IMR-90 (cell line): ENCODE results near the gene POLD3. TPM values are rescaled to one million over a fixed set of nuclear protein-coding genes. Genes with fewer than 3 reads are reported as not detected.

Source experiments
- ATAC-seq: fragments of 200-7000 bp; cut with Tn5 transposase; 2 replicates; pipeline ENCODE4 v1.9.1; 2020; ENCODE audit warnings: low read depth, mild to moderate bottlenecking, moderate library complexity
- BruUV-seq: library from RNA; stranded (reverse); fragments of 400-500 nt; replicated peaks from 2 replicates; lab custom pipeline; 2021; lab: Mats Ljungman, UMichigan
- CTCF ChIA-PET: fragments of 300-600 bp; formaldehyde crosslinking; extraction: SDS; loops from one replicate; lab custom pipeline; 2021; ENCODE audit warnings: antibody characterized with exemption; lab: Yijun Ruan, JAX
- POLR2A ChIA-PET: fragments of 300-600 bp; sonication (Branson Sonifier 250); formaldehyde crosslinking; loops from one replicate; lab custom pipeline; 2022; ENCODE audit warnings: antibody characterized with exemption; ENCODE audit not compliant: unreplicated experiment; lab: Charles Lee
- DNase-seq: peaks from one replicate; pipeline ENCODE4 v3.0.0; 2013
- H2AFZ ChIP-seq: replicated peaks from 2 replicates; pipeline ENCODE3; 2013; ENCODE audit warnings: low read length, mild to moderate bottlenecking; ENCODE audit not compliant: poor library complexity
- H2AK5ac ChIP-seq: 2 replicates; pipeline ENCODE4 v1.6.1; 2013; ENCODE audit warnings: low read depth, low read length, inconsistent platforms
- H2AK9ac ChIP-seq: replicated peaks from 2 replicates; pipeline ENCODE3; 2013; ENCODE audit warnings: mild to moderate bottlenecking, low read depth, low read length, moderate library complexity; ENCODE audit not compliant: poor library complexity
- H2BK120ac ChIP-seq: 2 replicates; pipeline ENCODE4 v1.6.1; 2013; ENCODE audit warnings: low read depth, low read length, inconsistent platforms
- H2BK15ac ChIP-seq: 3 replicates; pipeline ENCODE4 v1.6.1; 2013; ENCODE audit warnings: low read depth, low read length, inconsistent platforms
- H2BK20ac ChIP-seq: 2 replicates; pipeline ENCODE4 v1.6.1; 2013; ENCODE audit warnings: low read depth, mild to moderate bottlenecking, inconsistent platforms, low read length, moderate library complexity
- H2BK5ac ChIP-seq: 2 replicates; pipeline ENCODE4 v1.6.1; 2013; ENCODE audit warnings: mild to moderate bottlenecking, low read depth, low read length, inconsistent platforms; ENCODE audit not compliant: poor library complexity, severe bottlenecking
- H3K14ac ChIP-seq: replicated peaks from 2 replicates; pipeline ENCODE4 v1.6.1; 2013; ENCODE audit warnings: low read depth, low read length, inconsistent platforms
- H3K18ac ChIP-seq: 2 replicates; pipeline ENCODE4 v1.6.1; 2013; ENCODE audit warnings: low read depth, low read length, control low read depth
- H3K23ac ChIP-seq: 2 replicates; pipeline ENCODE4 v1.6.1; 2013; ENCODE audit warnings: low read depth, low read length, inconsistent platforms
- H3K27ac ChIP-seq: 2 replicates; pipeline ENCODE4 v1.5.1; 2013; ENCODE audit warnings: mild to moderate bottlenecking, control low read depth, low read length; ENCODE audit not compliant: insufficient read depth
- H3K27me3 ChIP-seq: 2 replicates; pipeline ENCODE4 v1.6.1; 2013; ENCODE audit warnings: low read length; ENCODE audit not compliant: control insufficient read depth, insufficient read depth
- H3K36me3 ChIP-seq: 2 replicates; pipeline ENCODE4 v1.6.1; 2013; ENCODE audit warnings: low read length, mixed read lengths; ENCODE audit not compliant: control insufficient read depth, insufficient read depth
- H3K4ac ChIP-seq: 2 replicates; pipeline ENCODE4 v1.6.1; 2013; ENCODE audit warnings: low read depth, low read length, inconsistent platforms
- H3K4me1 ChIP-seq: 2 replicates; pipeline ENCODE4 v1.6.1; 2013; ENCODE audit warnings: low read length, mixed read lengths; ENCODE audit not compliant: control insufficient read depth, insufficient read depth
- H3K4me2 ChIP-seq: 2 replicates; pipeline ENCODE4 v1.6.1; 2013; ENCODE audit warnings: low read depth, mild to moderate bottlenecking, control low read depth, low read length, moderate library complexity
- H3K4me3 ChIP-seq: 2 replicates; pipeline ENCODE4 v1.5.1; 2013; ENCODE audit warnings: low read depth, mild to moderate bottlenecking, control low read depth, low read length, moderate library complexity; ENCODE audit not compliant: insufficient read depth
- H3K56ac ChIP-seq: 2 replicates; pipeline ENCODE4 v1.6.1; 2013; ENCODE audit warnings: low read length, inconsistent platforms; ENCODE audit not compliant: insufficient read depth; ENCODE audit errors: extremely low read depth
- H3K79me1 ChIP-seq, 2 experiments: 2 replicates each; pipeline ENCODE4 v1.6.1; 2013; ENCODE audit warnings: low read length in 2 of 2, inconsistent platforms in 1 of 2, low read depth in 1 of 2
- H3K9ac ChIP-seq: 2 replicates; pipeline ENCODE4 v1.6.1; 2013; ENCODE audit warnings: low read depth, low read length, control low read depth
- H3K9me1 ChIP-seq: 2 replicates; pipeline ENCODE4 v1.6.1; 2013; ENCODE audit warnings: low read length, inconsistent platforms; ENCODE audit not compliant: insufficient read depth
- H3K9me3 ChIP-seq: 2 replicates; pipeline ENCODE4 v1.6.1; 2013; ENCODE audit warnings: low read length; ENCODE audit not compliant: control insufficient read depth, insufficient read depth
- H4K20me1 ChIP-seq: 2 replicates; pipeline ENCODE4 v1.6.1; 2013; ENCODE audit warnings: low read length, inconsistent platforms; ENCODE audit not compliant: insufficient read depth
- H4K5ac ChIP-seq: 2 replicates; pipeline ENCODE4 v1.6.1; 2013; ENCODE audit warnings: mild to moderate bottlenecking, low read depth, low read length, control low read depth
- H4K8ac ChIP-seq, 2 experiments: 2 replicates each; pipeline ENCODE4 v1.6.1; 2013; ENCODE audit warnings: low read depth in 2 of 2, low read length in 2 of 2, control low read depth in 1 of 2, inconsistent platforms in 1 of 2
- H4K91ac ChIP-seq: 2 replicates; pipeline ENCODE4 v1.6.1; 2013; ENCODE audit warnings: low read depth, low read length, inconsistent platforms; ENCODE audit not compliant: insufficient read depth
- BHLHE40 ChIP-seq: fragments of 150-350 bp; IDR thresholded peaks from 2 replicates; pipeline ENCODE4 v1.6.1; 2016; ENCODE audit warnings: mild to moderate bottlenecking, low read depth, low read length
- CEBPB ChIP-seq: IDR thresholded peaks from 2 replicates; pipeline ENCODE4 v1.6.1; 2012; ENCODE audit warnings: low read depth, low read length, improper control_type of control experiment
- MAZ ChIP-seq: IDR thresholded peaks from 2 replicates; pipeline ENCODE4 v1.6.1; 2012; ENCODE audit warnings: low read depth, mild to moderate bottlenecking, low read length, improper control_type of control experiment, moderate library complexity, borderline replicate concordance
- NFE2L2 ChIP-seq: fragments of 150-350 bp; IDR thresholded peaks from 2 replicates; pipeline ENCODE4 v1.6.1; 2016; ENCODE audit warnings: low read depth, mild to moderate bottlenecking, low read length
- POLR2A ChIP-seq: IDR thresholded peaks from 2 replicates; pipeline ENCODE4 v1.6.1; 2012; ENCODE audit warnings: mild to moderate bottlenecking, low read depth, low read length
- RAD21 ChIP-seq: IDR thresholded peaks from 2 replicates; pipeline ENCODE4 v1.6.1; 2012; ENCODE audit warnings: low read length, improper control_type of control experiment
- RCOR1 ChIP-seq: IDR thresholded peaks from 2 replicates; pipeline ENCODE4 v1.6.1; 2012; ENCODE audit warnings: mild to moderate bottlenecking, low read length, improper control_type of control experiment; ENCODE audit not compliant: insufficient replicate concordance
- SMC3 ChIP-seq: fragments of 150-350 bp; IDR thresholded peaks from 2 replicates; pipeline ENCODE4 v1.6.1; 2016; ENCODE audit warnings: low read depth, mild to moderate bottlenecking, antibody characterized with exemption, low read length, moderate library complexity
- WGBS, 2 experiments: methylation state at CpG; one replicate each; pipeline versions ENCODE4 v1.1.5 to v1.1.7; 2013; ENCODE audit warnings: missing lambda C conversion rate in 2 of 2; ENCODE audit not compliant: insufficient read length in 1 of 2; ENCODE audit errors: extremely low coverage in 2 of 2; 5-methylcytosine and 5-hydroxymethylcytosine counted together
- dilution Hi-C: fragments of 300-500 bp; cut with HindIII; formaldehyde crosslinking; loops from one replicate; pipeline ENCODE4 v1.14.3; 2018; ENCODE audit warnings: low sequenced_read_pairs; ENCODE audit not compliant: unreplicated experiment
- in situ Hi-C: fragments of 300-500 bp; cut with MboI; formaldehyde crosslinking; loops from 3 replicates; pipeline ENCODE4 v1.14.3; 2019; ENCODE audit warnings: low sequenced_read_pairs, inconsistent platforms, mixed read lengths
- intact Hi-C: fragments of 100-400 bp; cut with micrococcal nuclease; formaldehyde crosslinking; loops from 2 replicates; pipeline ENCODE4 v1.10.0; 2022
- polyA plus RNA-seq, 3 experiments: library from polyadenylated mRNA; depleted of rRNA; stranded (reverse); fragments of >200 nt; gene quantifications; 2 replicates each; pipeline ENCODE4 v1.2.3, GENCODE V29; 2012; ENCODE audit warnings: low replicate concordance in 1 of 3
- total RNA-seq: library from RNA; depleted of rRNA; stranded (reverse); fragments of >200 nt; gene quantifications from 2 replicates; pipeline ENCODE4 v1.2.3, GENCODE V29; 2012
- TF ChIP-seq, protein P1 (sequence below): conservative IDR thresholded peaks from 2 replicates; pipeline ENCODE4 v1.5.1; 2012; ENCODE audit warnings: mild to moderate bottlenecking, low read depth, low read length, improper control_type of control experiment

Gene POLD3
- total and polyA plus RNA-seq, 2 of the 4 experiments (the other 2 are of a cell fraction), result 9.1 to 9.2 TPM

DNA sequence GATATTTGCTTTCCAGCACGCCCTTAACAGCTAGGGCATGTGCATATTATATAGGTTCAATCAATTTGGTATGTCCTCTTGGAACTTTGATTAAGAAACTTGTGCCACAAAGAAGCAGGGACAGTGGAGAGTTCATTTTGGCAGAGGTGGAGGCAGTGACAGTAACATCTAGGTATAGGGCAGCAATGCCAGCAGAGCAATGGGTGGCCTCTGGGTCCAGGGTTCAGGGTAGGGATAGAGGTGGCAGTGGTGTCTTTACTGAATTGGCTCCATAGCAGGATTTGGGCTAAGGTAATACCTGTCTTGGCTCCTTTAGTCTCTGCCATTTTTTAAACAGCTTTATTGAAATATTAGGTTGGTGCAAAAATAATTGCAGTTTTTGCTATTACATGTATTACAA lies 24.4 kb upstream of the POLD3 start (continued):
- no peak for TF ChIP-seq BHLHE40
- no peak for TF ChIP-seq NFE2L2
- no peak for TF ChIP-seq RCOR1

DNA sequence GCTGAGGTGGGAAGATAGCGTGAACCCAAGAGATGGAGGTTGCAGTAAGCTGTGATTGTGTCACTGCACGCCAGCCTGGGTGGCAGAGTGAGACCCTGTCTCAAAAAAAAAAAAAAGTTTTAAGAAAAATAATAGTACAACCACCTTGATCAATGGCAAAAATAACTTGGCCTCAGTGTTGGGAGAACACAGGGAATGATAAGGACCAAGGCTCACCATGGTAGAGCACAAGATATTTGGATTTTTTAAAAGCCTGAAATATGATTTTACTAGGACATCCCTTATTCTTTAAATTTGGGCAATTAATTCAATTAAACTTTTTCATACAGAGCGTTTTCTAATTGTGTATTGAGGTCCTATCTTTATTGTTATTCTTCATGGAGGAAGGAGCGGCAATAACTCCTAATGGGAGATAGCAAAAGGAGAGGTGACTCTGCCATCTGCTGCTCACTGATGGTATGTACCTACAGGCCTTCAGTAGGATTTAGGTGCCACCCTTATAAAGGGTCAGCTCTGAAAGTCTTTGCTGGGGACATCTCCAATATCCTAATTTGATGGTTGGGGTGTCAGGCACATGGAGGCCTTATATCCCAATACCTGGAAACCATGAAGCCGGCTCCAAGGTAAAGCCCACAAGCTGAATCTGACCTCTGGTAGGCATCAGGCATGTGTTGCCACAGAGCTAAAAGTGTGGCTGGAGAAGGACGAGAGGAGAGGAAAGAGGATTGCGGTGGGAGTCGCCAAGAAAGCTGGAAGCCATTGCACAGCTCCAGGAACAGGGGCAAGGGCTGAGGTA lies 21.9 kb upstream of the POLD3 start:
- Histone ChIP-seq H4K91ac (no peak overlapping the region), H3K4ac (no peak overlapping the region), H2BK5ac (no peak overlapping the region), H3K9me1 (no peaks in the 10 kb centered on the region), H4K8ac (no peak overlapping the region), H3K4me1 (no peaks in the 10 kb centered on the region), H3K9ac (no peak overlapping the region), H3K4me3 (no peak overlapping the region), H3K14ac (no peak overlapping the region), H2AFZ (no peak overlapping the region), H2BK20ac (no peak overlapping the region), H3K23ac (no peak overlapping the region), H3K79me1 (no peaks in the 10 kb centered on the region), H2AK5ac (0 out of 2 replicates have a peak overlapping the region, but pooled peaks have one; percentile 73), H3K9me3 (no peaks in the 10 kb centered on the region), H3K4me2 (no peak overlapping the region), H2AK9ac (no peak overlapping the region), H3K27me3 (peaks cover 16% of the 10 kb centered on the region), H3K36me3 (no peaks in the 10 kb centered on the region), H4K5ac (no peak overlapping the region), H3K56ac (no peak overlapping the region), H3K27ac (no peak overlapping the region), H4K20me1 (no peaks in the 10 kb centered on the region), H2BK120ac (no peak overlapping the region), H2BK15ac (no peak overlapping the region), H3K18ac (no peak overlapping the region)
- 70% methylated on average over 2 of the region's 8 CpGs; no CpG with 5 or more reads in 1 of the 2 experiments for WGBS, 2 experiments
- intact Hi-C loops, result loop anchor here (1.0 to 5.0 kb wide), 2 partner anchors 117 to 313 kb away; no protein-coding TSS in a partner anchor
- ChIA-PET CTCF (interaction anchor here (0.6 to 3.2 kb wide), 10 partner anchors 11 to 1060 kb away, joined by 3 to 21 read pairs (median 4); no protein-coding TSS in a partner anchor), POLR2A (no interaction called here)
- peak; percentile 53 for DNase-seq
- no TSS peak for BruUV-seq
- dilution Hi-C loops, result no loop called here
- ATAC-seq, result peak; percentile 89
- TF ChIP-seq, protein P1, sequence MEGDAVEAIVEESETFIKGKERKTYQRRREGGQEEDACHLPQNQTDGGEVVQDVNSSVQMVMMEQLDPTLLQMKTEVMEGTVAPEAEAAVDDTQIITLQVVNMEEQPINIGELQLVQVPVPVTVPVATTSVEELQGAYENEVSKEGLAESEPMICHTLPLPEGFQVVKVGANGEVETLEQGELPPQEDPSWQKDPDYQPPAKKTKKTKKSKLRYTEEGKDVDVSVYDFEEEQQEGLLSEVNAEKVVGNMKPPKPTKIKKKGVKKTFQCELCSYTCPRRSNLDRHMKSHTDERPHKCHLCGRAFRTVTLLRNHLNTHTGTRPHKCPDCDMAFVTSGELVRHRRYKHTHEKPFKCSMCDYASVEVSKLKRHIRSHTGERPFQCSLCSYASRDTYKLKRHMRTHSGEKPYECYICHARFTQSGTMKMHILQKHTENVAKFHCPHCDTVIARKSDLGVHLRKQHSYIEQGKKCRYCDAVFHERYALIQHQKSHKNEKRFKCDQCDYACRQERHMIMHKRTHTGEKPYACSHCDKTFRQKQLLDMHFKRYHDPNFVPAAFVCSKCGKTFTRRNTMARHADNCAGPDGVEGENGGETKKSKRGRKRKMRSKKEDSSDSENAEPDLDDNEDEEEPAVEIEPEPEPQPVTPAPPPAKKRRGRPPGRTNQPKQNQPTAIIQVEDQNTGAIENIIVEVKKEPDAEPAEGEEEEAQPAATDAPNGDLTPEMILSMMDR, result peak; percentile 69
- TF ChIP-seq POLR2A (0 out of 2 replicates have a peak, but pooled peaks have one; percentile 29), SMC3 (peak; percentile 82), RAD21 (peak; percentile 86), CEBPB (no peak), MAZ (no peak)
- in situ Hi-C loops, result loop anchor here (5.0 kb wide), 2 partner anchors 118 to 313 kb away; no protein-coding TSS in a partner anchor
